ENCODE data around the gene ATF6B. TPM values are rescaled to one million over a fixed set of nuclear protein-coding genes. Genes with fewer than 3 reads are reported as not detected.

The ATF6B gene
- polyA plus RNA-seq, 1 experiment, result 69.2 TPM

- Histone ChIP-seq H3K27me3 (ENCODE audit: control insufficient read depth, insufficient read depth, low read length) (peaks cover 31% of the 10 kb centered on the region), H3K4me3 (ENCODE audit: low read depth, low read length) (no peak overlapping the region), H3K36me3 (ENCODE audit: control insufficient read depth, insufficient read depth, low read length) (no peaks in the 10 kb centered on the region)
- TF ChIP-seq CTCF (IDR thresholded peaks at IDR 0.05; ENCODE audit: insufficient read depth, low read depth, low read length), result no peak
- ChIA-PET POLR2A (no interaction called here), CTCF (interaction anchor here (1.1 to 1.5 kb wide), 2 partner anchors 21 to 23 kb away, joined by 3 to 4 read pairs; no protein-coding TSS in a partner anchor)
- DNase-seq (ENCODE audit: low read depth), result no peak
Observed at GRCh38 chr6:32096087-32096393, 32.0 kb downstream of the ATF6B start.

- TF ChIP-seq CTCF (IDR thresholded peaks at IDR 0.05; ENCODE audit: insufficient read depth, low read depth, low read length), result 0 out of 2 replicates have a peak, but pooled peaks have one; percentile 3
- Histone ChIP-seq H3K4me3 (ENCODE audit: low read depth, low read length) (no peak overlapping the region), H3K36me3 (ENCODE audit: control insufficient read depth, insufficient read depth, low read length) (no peaks in the 10 kb centered on the region), H3K27me3 (ENCODE audit: control insufficient read depth, insufficient read depth, low read length) (peaks cover 32% of the 10 kb centered on the region)
- DNase-seq (ENCODE audit: low read depth), result no peak
- ChIA-PET CTCF (interaction anchor here (1.1 to 2.8 kb wide), 4 partner anchors 12 to 23 kb away, joined by 3 to 16 read pairs (median 6); no protein-coding TSS in a partner anchor), POLR2A (no interaction called here)
Observed at GRCh38 chr6:32095338-32096086, 32.5 kb downstream of the ATF6B start.

GRCh38 chr6:32092760-32093497 is 35.1 kb downstream of the ATF6B start:
- no peak for TF ChIP-seq CTCF (IDR thresholded peaks at IDR 0.05; ENCODE audit: insufficient read depth, low read depth, low read length)
- Histone ChIP-seq H3K27me3 (ENCODE audit: control insufficient read depth, insufficient read depth, low read length) (peaks cover 44% of the 10 kb centered on the region), H3K36me3 (ENCODE audit: control insufficient read depth, insufficient read depth, low read length) (no peaks in the 10 kb centered on the region), H3K4me3 (ENCODE audit: low read depth, low read length) (no peak overlapping the region)
- CTCF ChIA-PET, result interaction anchor here (0.9 to 3.7 kb wide), 9 partner anchors 9 to 103 kb away, joined by 3 to 17 read pairs (median 6); no protein-coding TSS in a partner anchor
- POLR2A ChIA-PET, result interaction anchor here (0.6 to 0.7 kb wide), 2 partner anchors 35 to 189 kb away, joined by 3 to 4 read pairs; partner anchors contain the start of gene ATF6B
- DNase-seq (ENCODE audit: low read depth), result peak; percentile 69

GRCh38 chr6:32089082-32089828 is 38.8 kb downstream of the ATF6B start:
- DNase-seq (ENCODE audit: low read depth), result no peak
- POLR2A ChIA-PET, result no interaction called here
- TF ChIP-seq CTCF (IDR thresholded peaks at IDR 0.05; ENCODE audit: insufficient read depth, low read depth, low read length), result no peak
- CTCF ChIA-PET, result interaction anchor here (0.9 to 3.1 kb wide), 3 partner anchors 29 to 129 kb away, joined by 3 to 18 read pairs (median 5); no protein-coding TSS in a partner anchor
- no peak overlapping the region for H3K4me3 ChIP-seq (ENCODE audit: low read depth, low read length)
- H3K36me3 ChIP-seq (ENCODE audit: control insufficient read depth, insufficient read depth, low read length), result no peaks in the 10 kb centered on the region
- H3K27me3 ChIP-seq (ENCODE audit: control insufficient read depth, insufficient read depth, low read length), result peaks cover 28% of the 10 kb centered on the region
